GM19351 (cell line): ENCODE measurements around the gene SMG6.

Experiments
- ATAC-seq: cut with Tn5 transposase; IDR thresholded peaks from one replicate; pipeline ENCODE4 v1.9.1; 2021; ENCODE audit warnings: mild to moderate bottlenecking, moderate library complexity; ENCODE audit not compliant: unreplicated experiment

The SMG6 gene

GRCh38 chr17:2084766-2085647, 218.6 kb downstream of the SMG6 start:
- ATAC-seq, result no peak

- no peak for ATAC-seq
Measured at GRCh38 chr17:2084036-2084765, 219.4 kb downstream of the SMG6 start.

- peak; percentile 45 for ATAC-seq
Measured at GRCh38 chr17:2083613-2084035, 220.0 kb downstream of the SMG6 start.

GRCh38 chr17:2082003-2082781, 221.4 kb downstream of the SMG6 start:
- no peak for ATAC-seq

- ATAC-seq, result no peak
Measured at GRCh38 chr17:2081564-2081963, 222.0 kb downstream of the SMG6 start.

GRCh38 chr17:2077040-2077439, 226.5 kb downstream of the SMG6 start:
- no peak for ATAC-seq

- no peak for ATAC-seq
Measured at GRCh38 chr17:2076087-2076984, 227.2 kb downstream of the SMG6 start.

GRCh38 chr17:2075336-2076086, 228.1 kb downstream of the SMG6 start:
- no peak for ATAC-seq

- no peak for ATAC-seq
Measured at GRCh38 chr17:2074919-2075318, 228.7 kb downstream of the SMG6 start.

GRCh38 chr17:2071455-2072281, 231.9 kb downstream of the SMG6 start:
- no peak for ATAC-seq

- no peak for ATAC-seq
Measured at GRCh38 chr17:2071024-2071385, 232.6 kb downstream of the SMG6 start.

- peak; percentile 69 for ATAC-seq
Measured at GRCh38 chr17:2070241-2071023, 233.2 kb downstream of the SMG6 start.

- ATAC-seq, result no peak
Measured at GRCh38 chr17:2068519-2069051, 235.0 kb downstream of the SMG6 start.

- no peak for ATAC-seq
Measured at GRCh38 chr17:2068031-2068518, 235.5 kb downstream of the SMG6 start.

GRCh38 chr17:2067608-2068024, 236.0 kb downstream of the SMG6 start:
- no peak for ATAC-seq

GRCh38 chr17:2067048-2067561, 236.5 kb downstream of the SMG6 start:
- no peak for ATAC-seq

GRCh38 chr17:2065949-2066400, 237.6 kb downstream of the SMG6 start:
- no peak for ATAC-seq
